ENCODE data around the gene FEM1A. TPM values are rescaled to one million over a fixed set of nuclear protein-coding genes. Genes with fewer than 3 reads are reported as not detected.
A peak's percentile ranks its signal among the peaks of the same experiment; 100 is the strongest.
"Not testable (repeated sequence)": the region's sequence is repeated elsewhere in the genome, so short reads cannot be mapped to it uniquely, and the experiment has no call there.

The FEM1A gene
- polyA plus RNA-seq, 1 of the 3 experiments (the other 2 are of a cell fraction), result 4.8 TPM

DNA sequence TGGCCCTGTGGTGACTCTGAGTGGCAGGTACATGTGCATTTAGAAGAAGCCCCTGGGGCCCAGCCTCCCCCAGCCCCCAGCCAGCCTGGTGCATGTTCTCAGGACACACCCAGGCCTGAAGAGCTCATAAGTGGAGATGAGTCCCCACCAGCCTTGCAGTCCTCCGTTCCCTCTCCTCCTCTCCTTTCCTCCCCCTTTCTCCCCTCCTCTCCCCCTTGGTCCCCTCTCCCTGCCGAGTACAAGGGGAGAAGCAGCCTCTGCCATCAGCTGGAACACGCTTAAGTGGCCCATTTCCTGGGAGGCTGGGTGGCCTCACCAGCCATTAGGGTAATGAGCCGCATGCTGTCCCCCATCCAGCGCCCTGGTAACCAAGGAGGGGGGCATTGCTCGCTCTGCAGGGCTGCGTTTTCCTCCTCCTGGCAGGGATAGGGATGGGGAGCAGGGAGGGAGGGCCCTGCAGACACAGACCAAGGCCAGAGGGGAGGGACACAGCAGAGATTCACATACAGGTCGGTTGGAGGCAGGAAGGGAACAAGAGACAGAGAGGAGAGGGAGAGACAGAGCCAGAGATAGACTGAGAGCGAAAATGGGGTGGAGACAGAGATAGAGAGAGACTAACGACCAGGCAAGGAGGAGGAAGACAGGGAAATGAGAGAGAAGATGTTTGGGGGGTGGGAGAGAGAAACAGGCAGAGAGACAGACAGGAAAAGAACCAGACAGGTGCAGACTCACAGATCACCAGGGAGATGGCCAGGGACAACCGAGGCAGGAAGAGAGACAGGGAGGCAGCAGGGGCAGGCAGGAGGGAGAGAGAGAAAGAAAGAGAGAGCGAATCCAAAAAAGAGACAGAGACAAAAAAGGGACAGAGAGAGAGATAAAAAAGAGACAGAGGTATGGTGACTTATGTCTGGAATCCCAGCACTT, 48.5 kb upstream of the FEM1A start:
- 49% methylated on average over 12 of the region's 12 CpGs for WGBS (ENCODE audit: low lambda C conversion rate)
- H4K20me1 ChIP-seq (ENCODE audit: insufficient read depth), result no peaks in the 10 kb centered on the region
- TF ChIP-seq ELF1 (IDR thresholded peaks at IDR 0.05), result no peak
- 0 out of 2 replicates have a peak, but pooled peaks have one; percentile 14 for TF ChIP-seq FOXJ3 (CRISPR knock-in tag; IDR thresholded peaks at IDR 0.05)
- H3K27me3 ChIP-seq (ENCODE audit: insufficient read depth), result no peaks in the 10 kb centered on the region
- no peak overlapping the region for H2AFZ ChIP-seq (ENCODE audit: low read depth)
- H3K4me2 ChIP-seq, result peak overlapping the region; percentile 41; the same call in 1 of the 2 replicates
- H3F3A ChIP-seq (replicated peaks; ENCODE audit: insufficient read depth), result peaks cover 13% of the 10 kb centered on the region
- peak; percentile 82 for DNase-seq
- no peak overlapping the region for H3K9ac ChIP-seq
- no peaks in the 10 kb centered on the region for H3K79me2 ChIP-seq (ENCODE audit: insufficient read depth)
- H3K4me3 ChIP-seq (ENCODE audit: low read depth in 2 of 2, low read length in 1 of 2), result no peak overlapping the region
- ChIA-PET POLR2A (interaction anchor here (0.6 to 2.2 kb wide), 5 partner anchors 17 to 155 kb away, joined by 3 to 23 read pairs (median 3); no protein-coding TSS in a partner anchor), CTCF (interaction anchor here (0.9 to 19.9 kb wide), 3 partner anchors 29 to 48 kb away, joined by 4 to 350 read pairs (median 5); partner anchors contain the start of gene FEM1A)
- no peaks in the 10 kb centered on the region for H3K36me3 ChIP-seq (replicated peaks in 1 of 2; ENCODE audit: control insufficient read depth in 1 of 2, insufficient read depth in 2 of 2, low read length in 1 of 2)
- H3K4me1 ChIP-seq (ENCODE audit: control insufficient read depth in 1 of 2, insufficient read depth in 2 of 2, low read depth in 1 of 2, low read length in 1 of 2), result peaks cover 9 to 28% of the 10 kb centered on the region in 2 experiments; a peak in 2 of 4 replicates
- H3K9me3 ChIP-seq, result no peaks in the 10 kb centered on the region
- H3K9me2 ChIP-seq, result no peaks in the 10 kb centered on the region
- H3K27ac ChIP-seq (ENCODE audit: low read depth in 2 of 2, low read length in 1 of 2), result peak overlapping the region in 1 of 2 experiments; percentile 31; a peak in 2 of 4 replicates

DNA sequence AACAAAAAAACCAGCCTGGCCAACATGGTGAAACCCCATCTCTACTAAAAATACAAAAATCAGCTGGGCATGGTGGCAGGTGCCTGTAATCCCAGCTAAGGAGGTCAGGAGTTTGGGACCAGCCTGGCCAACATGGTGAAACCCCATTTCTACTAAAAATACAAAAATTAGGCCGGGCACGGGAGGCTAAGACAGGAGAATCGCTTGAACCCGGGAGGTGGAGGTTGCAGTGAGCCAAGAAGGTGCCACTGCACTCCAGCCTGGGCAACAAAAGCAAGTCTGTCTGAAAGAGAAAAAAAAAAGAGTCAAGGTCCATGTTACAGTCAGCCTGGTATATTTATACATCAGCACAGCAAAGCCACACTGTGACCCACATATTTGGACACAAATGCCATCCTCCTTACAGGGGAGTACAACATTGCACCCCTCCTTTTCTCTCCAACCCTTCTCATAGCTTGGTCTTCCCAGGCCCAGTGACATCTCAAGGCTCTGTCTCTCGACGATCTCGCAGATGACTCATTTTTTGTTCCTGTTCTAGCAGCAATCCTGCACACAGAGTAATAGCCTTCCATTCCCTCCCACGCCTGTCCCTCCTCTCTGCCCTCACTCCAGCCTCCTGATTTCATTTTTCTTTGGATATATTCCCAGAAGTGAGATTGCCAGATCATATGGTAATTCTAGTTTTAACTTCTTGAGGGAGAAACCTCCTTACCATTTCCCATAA, 46.9 kb upstream of the FEM1A start:
- peak overlapping the region; percentile 26; the same call in 1 of the 2 replicates for H2AFZ ChIP-seq (ENCODE audit: low read depth)
- CTCF ChIA-PET, result interaction anchor here (1.4 kb wide), 1 partner anchor 46 kb away, joined by 5 read pairs; no protein-coding TSS in a partner anchor
- H3F3A ChIP-seq (replicated peaks; ENCODE audit: insufficient read depth), result peaks cover 13% of the 10 kb centered on the region
- POLR2A ChIA-PET, result no interaction called here
- H3K4me3 ChIP-seq (ENCODE audit: low read depth in 2 of 2, low read length in 1 of 2), result no peak overlapping the region
- H3K9ac ChIP-seq, result no peak overlapping the region
- no peaks in the 10 kb centered on the region for H3K79me2 ChIP-seq (ENCODE audit: insufficient read depth)
- H3K27me3 ChIP-seq (ENCODE audit: insufficient read depth), result no peaks in the 10 kb centered on the region
- peak overlapping the region; percentile 53; the same call in 1 of the 2 replicates for H3K4me2 ChIP-seq
- no peaks in the 10 kb centered on the region for H3K9me2 ChIP-seq
- no peaks in the 10 kb centered on the region for H3K9me3 ChIP-seq
- no peaks in the 10 kb centered on the region for H4K20me1 ChIP-seq (ENCODE audit: insufficient read depth)
- peaks cover 9 to 20% of the 10 kb centered on the region in 2 experiments; a peak in 2 of 4 replicates for H3K4me1 ChIP-seq (ENCODE audit: control insufficient read depth in 1 of 2, insufficient read depth in 2 of 2, low read depth in 1 of 2, low read length in 1 of 2)
- 24% methylated on average over 8 of the region's 8 CpGs for WGBS (ENCODE audit: low lambda C conversion rate)
- TF ChIP-seq SIN3A (IDR thresholded peaks at IDR 0.05; ENCODE audit: borderline replicate concordance, low read depth, low read length), result peak; percentile 40; the same call in 1 of the 2 replicates
- TF ChIP-seq, protein P1, sequence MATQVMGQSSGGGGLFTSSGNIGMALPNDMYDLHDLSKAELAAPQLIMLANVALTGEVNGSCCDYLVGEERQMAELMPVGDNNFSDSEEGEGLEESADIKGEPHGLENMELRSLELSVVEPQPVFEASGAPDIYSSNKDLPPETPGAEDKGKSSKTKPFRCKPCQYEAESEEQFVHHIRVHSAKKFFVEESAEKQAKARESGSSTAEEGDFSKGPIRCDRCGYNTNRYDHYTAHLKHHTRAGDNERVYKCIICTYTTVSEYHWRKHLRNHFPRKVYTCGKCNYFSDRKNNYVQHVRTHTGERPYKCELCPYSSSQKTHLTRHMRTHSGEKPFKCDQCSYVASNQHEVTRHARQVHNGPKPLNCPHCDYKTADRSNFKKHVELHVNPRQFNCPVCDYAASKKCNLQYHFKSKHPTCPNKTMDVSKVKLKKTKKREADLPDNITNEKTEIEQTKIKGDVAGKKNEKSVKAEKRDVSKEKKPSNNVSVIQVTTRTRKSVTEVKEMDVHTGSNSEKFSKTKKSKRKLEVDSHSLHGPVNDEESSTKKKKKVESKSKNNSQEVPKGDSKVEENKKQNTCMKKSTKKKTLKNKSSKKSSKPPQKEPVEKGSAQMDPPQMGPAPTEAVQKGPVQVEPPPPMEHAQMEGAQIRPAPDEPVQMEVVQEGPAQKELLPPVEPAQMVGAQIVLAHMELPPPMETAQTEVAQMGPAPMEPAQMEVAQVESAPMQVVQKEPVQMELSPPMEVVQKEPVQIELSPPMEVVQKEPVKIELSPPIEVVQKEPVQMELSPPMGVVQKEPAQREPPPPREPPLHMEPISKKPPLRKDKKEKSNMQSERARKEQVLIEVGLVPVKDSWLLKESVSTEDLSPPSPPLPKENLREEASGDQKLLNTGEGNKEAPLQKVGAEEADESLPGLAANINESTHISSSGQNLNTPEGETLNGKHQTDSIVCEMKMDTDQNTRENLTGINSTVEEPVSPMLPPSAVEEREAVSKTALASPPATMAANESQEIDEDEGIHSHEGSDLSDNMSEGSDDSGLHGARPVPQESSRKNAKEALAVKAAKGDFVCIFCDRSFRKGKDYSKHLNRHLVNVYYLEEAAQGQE (IDR thresholded peaks at IDR 0.05; ENCODE audit: low read depth, low read length), result peak; percentile 49
- TF ChIP-seq, protein P2, sequence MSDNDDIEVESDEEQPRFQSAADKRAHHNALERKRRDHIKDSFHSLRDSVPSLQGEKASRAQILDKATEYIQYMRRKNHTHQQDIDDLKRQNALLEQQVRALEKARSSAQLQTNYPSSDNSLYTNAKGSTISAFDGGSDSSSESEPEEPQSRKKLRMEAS (IDR thresholded peaks at IDR 0.05; ENCODE audit: low read depth), result 0 out of 2 replicates have a peak, but pooled peaks have one; percentile 44
- no peak for TF ChIP-seq RXRA (IDR thresholded peaks at IDR 0.05; ENCODE audit: borderline replicate concordance, low read depth)
- TF ChIP-seq, protein P3, sequence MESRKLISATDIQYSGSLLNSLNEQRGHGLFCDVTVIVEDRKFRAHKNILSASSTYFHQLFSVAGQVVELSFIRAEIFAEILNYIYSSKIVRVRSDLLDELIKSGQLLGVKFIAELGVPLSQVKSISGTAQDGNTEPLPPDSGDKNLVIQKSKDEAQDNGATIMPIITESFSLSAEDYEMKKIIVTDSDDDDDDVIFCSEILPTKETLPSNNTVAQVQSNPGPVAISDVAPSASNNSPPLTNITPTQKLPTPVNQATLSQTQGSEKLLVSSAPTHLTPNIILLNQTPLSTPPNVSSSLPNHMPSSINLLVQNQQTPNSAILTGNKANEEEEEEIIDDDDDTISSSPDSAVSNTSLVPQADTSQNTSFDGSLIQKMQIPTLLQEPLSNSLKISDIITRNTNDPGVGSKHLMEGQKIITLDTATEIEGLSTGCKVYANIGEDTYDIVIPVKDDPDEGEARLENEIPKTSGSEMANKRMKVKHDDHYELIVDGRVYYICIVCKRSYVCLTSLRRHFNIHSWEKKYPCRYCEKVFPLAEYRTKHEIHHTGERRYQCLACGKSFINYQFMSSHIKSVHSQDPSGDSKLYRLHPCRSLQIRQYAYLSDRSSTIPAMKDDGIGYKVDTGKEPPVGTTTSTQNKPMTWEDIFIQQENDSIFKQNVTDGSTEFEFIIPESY (IDR thresholded peaks at IDR 0.05; ENCODE audit: borderline replicate concordance, low read depth), result no peak
- peak; percentile 93 for TF ChIP-seq FOSL2 (IDR thresholded peaks at IDR 0.05; ENCODE audit: borderline replicate concordance, low read depth)
- TF ChIP-seq, protein P4, sequence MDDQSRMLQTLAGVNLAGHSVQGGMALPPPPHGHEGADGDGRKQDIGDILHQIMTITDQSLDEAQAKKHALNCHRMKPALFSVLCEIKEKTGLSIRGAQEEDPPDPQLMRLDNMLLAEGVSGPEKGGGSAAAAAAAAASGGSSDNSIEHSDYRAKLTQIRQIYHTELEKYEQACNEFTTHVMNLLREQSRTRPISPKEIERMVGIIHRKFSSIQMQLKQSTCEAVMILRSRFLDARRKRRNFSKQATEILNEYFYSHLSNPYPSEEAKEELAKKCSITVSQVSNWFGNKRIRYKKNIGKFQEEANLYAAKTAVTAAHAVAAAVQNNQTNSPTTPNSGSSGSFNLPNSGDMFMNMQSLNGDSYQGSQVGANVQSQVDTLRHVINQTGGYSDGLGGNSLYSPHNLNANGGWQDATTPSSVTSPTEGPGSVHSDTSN (IDR thresholded peaks at IDR 0.05), result 0 out of 2 replicates have a peak, but pooled peaks have one; percentile 21
- peak overlapping the region; percentile 47 to 63; a peak in 3 of 4 replicates for H3K27ac ChIP-seq (ENCODE audit: low read depth in 2 of 2, low read length in 1 of 2)
- H3K36me3 ChIP-seq (replicated peaks in 1 of 2; ENCODE audit: control insufficient read depth in 1 of 2, insufficient read depth in 2 of 2, low read length in 1 of 2), result no peaks in the 10 kb centered on the region
- no peak for DNase-seq

DNA sequence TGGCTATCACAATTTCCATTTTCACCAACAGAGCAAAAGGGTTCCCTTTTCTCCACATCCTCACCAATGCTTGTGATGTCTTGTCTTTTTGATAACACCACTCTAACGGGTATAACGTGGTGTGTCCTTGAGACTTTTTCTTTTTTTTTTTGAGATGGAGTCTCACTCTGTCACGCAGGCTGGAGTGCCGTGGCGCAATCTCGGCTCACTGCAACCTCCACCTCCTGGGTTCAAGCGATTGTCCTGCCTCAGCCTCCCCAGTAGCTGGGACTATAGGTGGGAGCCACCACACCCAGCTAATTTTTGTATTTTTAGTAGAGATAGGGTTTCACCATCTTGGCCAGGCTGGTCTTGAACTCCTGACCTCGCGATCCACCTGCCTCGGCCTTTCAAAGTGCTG, 46.4 kb upstream of the FEM1A start:
- H3K79me2 ChIP-seq (ENCODE audit: insufficient read depth); CTCF ChIA-PET; H3K36me3 ChIP-seq (replicated peaks in 1 of 2; ENCODE audit: control insufficient read depth in 1 of 2, insufficient read depth in 2 of 2, low read length in 1 of 2); H3K9ac ChIP-seq; H3K9me2 ChIP-seq; H3K27me3 ChIP-seq (ENCODE audit: insufficient read depth); H2AFZ ChIP-seq (ENCODE audit: low read depth); H3K9me3 ChIP-seq; H3K4me3 ChIP-seq (ENCODE audit: low read depth in 2 of 2, low read length in 1 of 2); H4K20me1 ChIP-seq (ENCODE audit: insufficient read depth); DNase-seq: not testable (repeated sequence)
- 89% methylated on average over 10 of the region's 10 CpGs for WGBS (ENCODE audit: low lambda C conversion rate)
- POLR2A ChIA-PET, result interaction anchor here (1.9 kb wide), 1 partner anchor 24 kb away, joined by 7 read pairs; no protein-coding TSS in a partner anchor
- Histone ChIP-seq H3K4me2 (peak overlapping the region; percentile 53; the same call in 1 of the 2 replicates), H3K4me1 (ENCODE audit: control insufficient read depth in 1 of 2, insufficient read depth in 2 of 2, low read depth in 1 of 2, low read length in 1 of 2) (peaks cover 9 to 23% of the 10 kb centered on the region in 2 experiments; a peak in 2 of 4 replicates), H3K27ac (ENCODE audit: low read depth in 2 of 2, low read length in 1 of 2) (peak overlapping the region; percentile 47 to 63; a peak in 3 of 4 replicates), H3F3A (replicated peaks; ENCODE audit: insufficient read depth) (peaks cover 13% of the 10 kb centered on the region)

All from SK-N-SH (cell line).